HCT116 (cell line): ENCODE measurements around the gene PELO. TPM values are rescaled to one million over a fixed set of nuclear protein-coding genes. Genes with fewer than 3 reads are reported as not detected.

Experiments
- ATAC-seq: fragments of 200-7000 bp; cut with Tn5 transposase; 2 replicates; pipeline ENCODE4 v1.9.1; 2020; ENCODE audit warnings: mild to moderate bottlenecking, moderate library complexity
- BruUV-seq: library from RNA; stranded (reverse); fragments of 400-500 nt; replicated peaks from 2 replicates; lab custom pipeline; 2021; lab: Mats Ljungman, UMichigan
- CTCF ChIA-PET: fragments of 300-600 bp; sonication (Branson Sonifier 250); formaldehyde crosslinking; loops from one replicate; lab custom pipeline; 2021; ENCODE audit warnings: antibody characterized with exemption; lab: Charles Lee
- POLR2A ChIA-PET: fragments of 300-600, 350-600 bp; sonication (Branson Sonifier 250); formaldehyde crosslinking; loops from one replicate; lab custom pipeline; 2021; ENCODE audit warnings: antibody characterized with exemption; lab: Charles Lee
- RAD21 ChIA-PET, 2 experiments: fragments of 300-600 bp; sonication (Branson Sonifier 250); formaldehyde crosslinking; loops; one replicate each; lab custom pipeline; 2023; ENCODE audit warnings: low total read pairs in 2 of 2; ENCODE audit not compliant: uncharacterized antibody in 2 of 2, unreplicated experiment in 2 of 2, low non-redundant PET in 1 of 2; lab: Charles Lee
- DNase-seq: peaks from one replicate; pipeline ENCODE4 v3.0.0-alpha.2; 2010; ENCODE audit warnings: low read depth, low spot score
- H2AFZ ChIP-seq: fragments of 200-600 bp; shearing (Covaris generic), sonication (generic); 2 replicates; pipeline ENCODE4 v1.6.1; 2017; ENCODE audit warnings: low read depth, mixed run types, mixed read lengths, antibody characterized with exemption, low read length; ENCODE audit not compliant: poor library complexity, severe bottlenecking
- H3K27ac ChIP-seq: 2 replicates; pipeline ENCODE4 v1.5.1; 2012; ENCODE audit warnings: low read depth, low read length
- H3K27me3 ChIP-seq: fragments of 200-600 bp; sonication (generic); 2 replicates; pipeline ENCODE4 v1.6.1; 2016; ENCODE audit warnings: mixed run types, low read length, mixed read lengths; ENCODE audit not compliant: insufficient read depth
- H3K36me3 ChIP-seq, 2 experiments: fragments of 200-500 bp in 1 of 2; fragments of 200-600 bp in 1 of 2; sonication (Bioruptor generic) in 1 of 2; sonication (generic) in 1 of 2; 2 replicates each; pipeline versions ENCODE4 v1.5.1 to v1.6.1; 2014 to 2016; ENCODE audit warnings: low read length in 2 of 2, inconsistent platforms in 1 of 2, mixed read lengths in 1 of 2, mixed run types in 1 of 2; ENCODE audit not compliant: insufficient read depth in 2 of 2, control insufficient read depth in 1 of 2
- H3K4me1 ChIP-seq, 2 experiments: fragments of 200-600 bp in 1 of 2; sonication (generic) in 1 of 2; 2 replicates each; pipeline versions ENCODE4 v1.5.1 to v1.6.1; 2012 to 2017; ENCODE audit warnings: low read length in 2 of 2, inconsistent platforms in 1 of 2, mild to moderate bottlenecking in 1 of 2, mixed read lengths in 1 of 2, mixed run types in 1 of 2, moderate library complexity in 1 of 2; ENCODE audit not compliant: insufficient read depth in 2 of 2, control insufficient read depth in 1 of 2
- H3K4me2 ChIP-seq: fragments of 200-600 bp; sonication (generic); 2 replicates; pipeline ENCODE4 v1.6.1; 2017; ENCODE audit warnings: mixed run types, low read length, mixed read lengths
- H3K4me3 ChIP-seq, 2 experiments: fragments of 200-600 bp in 1 of 2; sonication (generic) in 1 of 2; replicated peaks in 1 of 2; 2 replicates each; pipeline ENCODE4 v1.5.1; 2011 to 2016; ENCODE audit warnings: low read length in 2 of 2, control low read depth in 1 of 2, low read depth in 1 of 2, mild to moderate bottlenecking in 1 of 2, mixed read lengths in 1 of 2, mixed run types in 1 of 2
- H3K79me2 ChIP-seq: fragments of 200-600 bp; sonication (generic); 2 replicates; pipeline ENCODE4 v1.6.1; 2017; ENCODE audit warnings: mild to moderate bottlenecking, mixed run types, low read length, moderate library complexity, mixed read lengths; ENCODE audit not compliant: insufficient read depth
- H3K9ac ChIP-seq: fragments of 200-600 bp; sonication (generic); 2 replicates; pipeline ENCODE4 v1.6.1; 2016; ENCODE audit warnings: low read length, mixed read lengths
- H3K9me2 ChIP-seq: fragments of 200-600 bp; sonication (generic), shearing (Covaris generic); 2 replicates; pipeline ENCODE4 v1.6.1; 2017; ENCODE audit warnings: mixed run types, mild to moderate bottlenecking, moderate library complexity; ENCODE audit not compliant: insufficient read depth
- H3K9me3 ChIP-seq, 2 experiments: fragments of 200-500 bp in 1 of 2; fragments of 200-600 bp in 1 of 2; sonication (Bioruptor generic) in 1 of 2; sonication (generic) in 1 of 2; 2 replicates each; pipeline ENCODE4 v1.6.1; 2014 to 2017; ENCODE audit warnings: low read length in 2 of 2, mixed read lengths in 2 of 2, inconsistent platforms in 1 of 2, low read depth in 1 of 2, mild to moderate bottlenecking in 1 of 2, mixed run types in 1 of 2, moderate library complexity in 1 of 2; ENCODE audit not compliant: control insufficient read depth in 1 of 2, insufficient read depth in 1 of 2
- H4K20me1 ChIP-seq: fragments of 200-600 bp; sonication (generic), shearing (Covaris generic); 2 replicates; pipeline ENCODE4 v1.6.1; 2017; ENCODE audit warnings: mixed run types, mild to moderate bottlenecking, moderate library complexity; ENCODE audit not compliant: insufficient read depth
- CBX3 ChIP-seq: IDR thresholded peaks from 2 replicates; pipeline ENCODE4 v1.6.1; 2012; ENCODE audit warnings: low read depth
- CEBPB ChIP-seq: IDR thresholded peaks from 2 replicates; pipeline ENCODE4 v1.6.1; 2012; ENCODE audit warnings: low read depth
- EGR1 ChIP-seq: IDR thresholded peaks from 2 replicates; pipeline ENCODE4 v1.6.1; 2012; ENCODE audit warnings: low read depth
- EZH2 ChIP-seq: fragments of 200-600 bp; sonication (generic); IDR thresholded peaks from 2 replicates; pipeline ENCODE4 v1.6.1; 2017; ENCODE audit warnings: antibody characterized with exemption, mixed run types
- JUND ChIP-seq: IDR thresholded peaks from 2 replicates; pipeline ENCODE4 v1.6.1; 2012
- POLR2A ChIP-seq: IDR thresholded peaks from 2 replicates; pipeline ENCODE4 v1.7.0; 2011; ENCODE audit warnings: borderline replicate concordance; ENCODE audit not compliant: insufficient read depth, insufficient read length; ENCODE audit errors: extremely low read depth
- SIN3A ChIP-seq: IDR thresholded peaks from 2 replicates; pipeline ENCODE4 v1.6.1; 2012; ENCODE audit warnings: low read depth
- SRF ChIP-seq: IDR thresholded peaks from 2 replicates; pipeline ENCODE4 v1.6.1; 2012; ENCODE audit warnings: low read depth
- TCF7L2 ChIP-seq: IDR thresholded peaks from 2 replicates; pipeline ENCODE4 v1.7.0; 2011; ENCODE audit warnings: borderline replicate concordance, inconsistent platforms; ENCODE audit not compliant: insufficient read depth, insufficient read length; ENCODE audit errors: extremely low read depth
- YY1 ChIP-seq: IDR thresholded peaks from 2 replicates; pipeline ENCODE4 v1.6.1; 2011; ENCODE audit warnings: low read length, low read depth, moderate library complexity, mild to moderate bottlenecking; ENCODE audit not compliant: insufficient replicate concordance; ENCODE audit errors: extremely low read depth
- intact Hi-C: fragments of 100-400 bp; cut with micrococcal nuclease; formaldehyde crosslinking; loops from 2 replicates; pipeline ENCODE4 v1.10.0; 2022
- total RNA-seq: library from RNA; stranded (reverse); gene quantifications from one replicate; pipeline ENCODE4 v1.2.1, GENCODE V29; 2021; ENCODE audit not compliant: unreplicated experiment
- TF ChIP-seq, protein P1 (sequence below): IDR thresholded peaks from 2 replicates; pipeline ENCODE4 v1.6.1; 2011; ENCODE audit warnings: mild to moderate bottlenecking, low read length, moderate library complexity; ENCODE audit not compliant: insufficient replicate concordance; ENCODE audit errors: extremely low read depth
- TF ChIP-seq, protein P2 (sequence below): IDR thresholded peaks from 2 replicates; pipeline ENCODE4 v1.6.1; 2012
- TF ChIP-seq, protein P3 (sequence below): IDR thresholded peaks from 2 replicates; pipeline ENCODE4 v1.6.1; 2012; ENCODE audit warnings: low read depth
- TF ChIP-seq, protein P4 (sequence below): IDR thresholded peaks from 2 replicates; pipeline ENCODE4 v1.6.1; 2012

Gene PELO
- total RNA-seq, 1 experiment from 2014 or later, result 16.5 TPM

DNA sequence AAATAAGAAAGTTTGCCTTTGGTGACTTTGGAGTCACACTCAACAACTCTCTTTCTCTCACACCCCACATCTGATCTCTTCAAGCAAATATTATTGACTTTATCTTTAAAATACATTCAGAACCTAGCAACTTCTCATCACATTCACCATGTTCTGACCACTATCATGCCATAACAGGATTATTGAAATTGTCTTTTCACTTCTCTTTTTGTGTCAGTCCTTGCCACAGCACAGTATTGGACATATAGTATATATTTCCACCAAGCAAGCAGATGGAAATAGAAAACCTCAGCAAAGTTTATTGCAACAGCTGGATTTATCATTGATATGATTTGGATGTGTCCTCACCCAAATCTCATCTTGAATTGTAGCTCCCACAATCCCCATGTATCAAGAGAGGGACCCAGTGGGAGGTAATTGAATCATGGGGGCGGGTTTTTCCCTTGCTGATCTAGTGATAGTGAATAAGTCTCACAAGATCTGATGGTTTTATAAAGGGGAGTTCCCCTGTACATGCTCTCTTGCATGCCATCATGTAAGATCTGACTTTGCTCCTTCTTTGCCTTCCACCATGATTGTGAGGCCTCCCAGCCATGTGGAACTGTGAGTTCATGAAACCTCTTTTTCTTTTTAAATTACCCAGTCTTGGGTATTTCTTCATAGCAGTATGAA, 26.9 kb upstream of the PELO start:
- POLR2A ChIA-PET, result no interaction called here
- ATAC-seq, result no peak

More for the DNA sequence above, 26.9 kb upstream of the PELO start:
- Histone ChIP-seq H3K79me2 (no peaks in the 10 kb centered on the region), H3K36me3 (no peaks in the 10 kb centered on the region), H3K9me3 (no peaks in the 10 kb centered on the region), H3K9me2 (no peaks in the 10 kb centered on the region), H3K27ac (no peak overlapping the region), H3K4me1 (no peaks in the 10 kb centered on the region), H2AFZ (no peak overlapping the region), H3K4me2 (no peak overlapping the region), H3K4me3 (no peak overlapping the region), H3K27me3 (no peaks in the 10 kb centered on the region), H3K9ac (no peak overlapping the region), H4K20me1 (no peaks in the 10 kb centered on the region)
- no TSS peak for BruUV-seq
- RAD21 ChIA-PET, result no interaction called here
- TF ChIP-seq CBX3, result no peak
- no peak for TF ChIP-seq TCF7L2
- TF ChIP-seq, protein P1, sequence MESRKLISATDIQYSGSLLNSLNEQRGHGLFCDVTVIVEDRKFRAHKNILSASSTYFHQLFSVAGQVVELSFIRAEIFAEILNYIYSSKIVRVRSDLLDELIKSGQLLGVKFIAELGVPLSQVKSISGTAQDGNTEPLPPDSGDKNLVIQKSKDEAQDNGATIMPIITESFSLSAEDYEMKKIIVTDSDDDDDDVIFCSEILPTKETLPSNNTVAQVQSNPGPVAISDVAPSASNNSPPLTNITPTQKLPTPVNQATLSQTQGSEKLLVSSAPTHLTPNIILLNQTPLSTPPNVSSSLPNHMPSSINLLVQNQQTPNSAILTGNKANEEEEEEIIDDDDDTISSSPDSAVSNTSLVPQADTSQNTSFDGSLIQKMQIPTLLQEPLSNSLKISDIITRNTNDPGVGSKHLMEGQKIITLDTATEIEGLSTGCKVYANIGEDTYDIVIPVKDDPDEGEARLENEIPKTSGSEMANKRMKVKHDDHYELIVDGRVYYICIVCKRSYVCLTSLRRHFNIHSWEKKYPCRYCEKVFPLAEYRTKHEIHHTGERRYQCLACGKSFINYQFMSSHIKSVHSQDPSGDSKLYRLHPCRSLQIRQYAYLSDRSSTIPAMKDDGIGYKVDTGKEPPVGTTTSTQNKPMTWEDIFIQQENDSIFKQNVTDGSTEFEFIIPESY, result no peak
- no peak for TF ChIP-seq JUND
- no peak for TF ChIP-seq POLR2A
- TF ChIP-seq CEBPB, result no peak
- no peak for TF ChIP-seq SIN3A
- TF ChIP-seq EGR1, result no peak
- no peak for TF ChIP-seq EZH2
- no peak for TF ChIP-seq YY1
- TF ChIP-seq, protein P2, sequence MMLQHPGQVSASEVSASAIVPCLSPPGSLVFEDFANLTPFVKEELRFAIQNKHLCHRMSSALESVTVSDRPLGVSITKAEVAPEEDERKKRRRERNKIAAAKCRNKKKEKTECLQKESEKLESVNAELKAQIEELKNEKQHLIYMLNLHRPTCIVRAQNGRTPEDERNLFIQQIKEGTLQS, result no peak
- TF ChIP-seq, protein P3, sequence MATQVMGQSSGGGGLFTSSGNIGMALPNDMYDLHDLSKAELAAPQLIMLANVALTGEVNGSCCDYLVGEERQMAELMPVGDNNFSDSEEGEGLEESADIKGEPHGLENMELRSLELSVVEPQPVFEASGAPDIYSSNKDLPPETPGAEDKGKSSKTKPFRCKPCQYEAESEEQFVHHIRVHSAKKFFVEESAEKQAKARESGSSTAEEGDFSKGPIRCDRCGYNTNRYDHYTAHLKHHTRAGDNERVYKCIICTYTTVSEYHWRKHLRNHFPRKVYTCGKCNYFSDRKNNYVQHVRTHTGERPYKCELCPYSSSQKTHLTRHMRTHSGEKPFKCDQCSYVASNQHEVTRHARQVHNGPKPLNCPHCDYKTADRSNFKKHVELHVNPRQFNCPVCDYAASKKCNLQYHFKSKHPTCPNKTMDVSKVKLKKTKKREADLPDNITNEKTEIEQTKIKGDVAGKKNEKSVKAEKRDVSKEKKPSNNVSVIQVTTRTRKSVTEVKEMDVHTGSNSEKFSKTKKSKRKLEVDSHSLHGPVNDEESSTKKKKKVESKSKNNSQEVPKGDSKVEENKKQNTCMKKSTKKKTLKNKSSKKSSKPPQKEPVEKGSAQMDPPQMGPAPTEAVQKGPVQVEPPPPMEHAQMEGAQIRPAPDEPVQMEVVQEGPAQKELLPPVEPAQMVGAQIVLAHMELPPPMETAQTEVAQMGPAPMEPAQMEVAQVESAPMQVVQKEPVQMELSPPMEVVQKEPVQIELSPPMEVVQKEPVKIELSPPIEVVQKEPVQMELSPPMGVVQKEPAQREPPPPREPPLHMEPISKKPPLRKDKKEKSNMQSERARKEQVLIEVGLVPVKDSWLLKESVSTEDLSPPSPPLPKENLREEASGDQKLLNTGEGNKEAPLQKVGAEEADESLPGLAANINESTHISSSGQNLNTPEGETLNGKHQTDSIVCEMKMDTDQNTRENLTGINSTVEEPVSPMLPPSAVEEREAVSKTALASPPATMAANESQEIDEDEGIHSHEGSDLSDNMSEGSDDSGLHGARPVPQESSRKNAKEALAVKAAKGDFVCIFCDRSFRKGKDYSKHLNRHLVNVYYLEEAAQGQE, result no peak
- TF ChIP-seq, protein P4, sequence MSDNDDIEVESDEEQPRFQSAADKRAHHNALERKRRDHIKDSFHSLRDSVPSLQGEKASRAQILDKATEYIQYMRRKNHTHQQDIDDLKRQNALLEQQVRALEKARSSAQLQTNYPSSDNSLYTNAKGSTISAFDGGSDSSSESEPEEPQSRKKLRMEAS, result no peak
- TF ChIP-seq SRF, result no peak
- no peak for DNase-seq
- CTCF ChIA-PET, result no interaction called here
- intact Hi-C loops, result no loop called here
